Heart right ventricle (tissue), 16 donors: Measurements from ENCODE around the gene KCNJ16. TPM values are rescaled to one million over a fixed set of nuclear protein-coding genes. Genes with fewer than 3 reads are reported as not detected.
A peak's percentile ranks its signal among the peaks of the same experiment; 100 is the strongest.

ENCODE experiments used
- ATAC-seq, 8 donors: fragments of 200-7000 bp; cut with Tn5 transposase; one replicate each; pipeline ENCODE4 v1.9.1; 2020; ENCODE audit warnings: mild to moderate bottlenecking in 8 of 8, moderate library complexity in 8 of 8, moderate number of reproducible peaks in 1 of 8
- DNase-seq, 2 donors: peaks; one replicate each; pipeline ENCODE4 v3.0.0-alpha.2; 2020
- H3K27ac ChIP-seq, 10 donors: fragments of 200-600 bp; sonication (generic) in 2 of 10; one replicate each; pipeline versions ENCODE4 v1.5.0 to v1.8.0; 2020 to 2022; ENCODE audit warnings: mild to moderate bottlenecking in 3 of 10
- H3K27me3 ChIP-seq, 7 donors: fragments of 200-600 bp; one replicate each; pipeline ENCODE4 v1.8.0; 2021 to 2022; ENCODE audit warnings: mild to moderate bottlenecking in 2 of 7
- H3K36me3 ChIP-seq, 9 donors: fragments of 200-600 bp; sonication (generic) in 1 of 9; one replicate each; pipeline versions ENCODE4 v1.5.0 to v1.8.0; 2020 to 2022; ENCODE audit warnings: mild to moderate bottlenecking in 2 of 9
- H3K4me1 ChIP-seq, 9 donors: fragments of 200-600 bp; sonication (generic) in 1 of 9; one replicate each; pipeline versions ENCODE4 v1.5.0 to v1.8.0; 2020 to 2022; ENCODE audit warnings: mild to moderate bottlenecking in 4 of 9
- H3K4me3 ChIP-seq, 10 donors: fragments of 200-600 bp; sonication (generic) in 2 of 10; one replicate each; pipeline versions ENCODE4 v1.5.0 to v1.8.0; 2020 to 2022; ENCODE audit warnings: mild to moderate bottlenecking in 7 of 10, moderate library complexity in 2 of 10
- H3K9me3 ChIP-seq, 11 donors: fragments of 200-600 bp in 10 of 11; sonication (generic) in 2 of 11; one replicate each; pipeline versions ENCODE4 v1.5.0 to v1.8.0; 2013 to 2022; ENCODE audit warnings: mild to moderate bottlenecking in 2 of 11, control low read depth in 1 of 11, moderate library complexity in 1 of 11
- WGBS, 2 donors: extraction: QIAGEN DNeasy Blood & Tissue Kit; methylation state at CpG; one replicate each; pipeline ENCODE4 v1.1.7; 2013; ENCODE audit warnings: inconsistent platforms in 1 of 2; 5-methylcytosine and 5-hydroxymethylcytosine counted together
- intact Hi-C, 10 donors: fragments of 100-400 bp; cut with DNase I; formaldehyde crosslinking; loops; one replicate each; pipeline versions ENCODE4 v1.11.1 to v1.14.2; 2022
- polyA plus RNA-seq, 2 donors: library from polyadenylated mRNA; stranded (reverse); fragments of 200-250 nt; gene quantifications; one replicate each; pipeline ENCODE4 v1.2.3, GENCODE V29; 2013
- total RNA-seq, 10 donors: library from RNA; stranded (reverse); fragmentation: NEBNext Ultra II Directional in 3 of 10; extraction: Animal tissue kit (Norgen Biotek cat#: 25700) in 3 of 10; gene quantifications; one replicate each; pipeline versions ENCODE4 v1.2.1 to v1.2.4, GENCODE V29; 2021 to 2023
- TF ChIP-seq, protein P1 (sequence below), 9 donors: fragments of 200-600 bp; sonication (generic) in 2 of 9; IDR thresholded peaks; one replicate each; pipeline versions ENCODE4 v1.5.0 to v1.8.0; 2021 to 2022; ENCODE audit warnings: antibody characterized with exemption in 9 of 9, mild to moderate bottlenecking in 5 of 9, moderate library complexity in 1 of 9
- donor health status: Arrhythmogenic right ventricular cardiomyopathy.
- donor health status: ischemic (EF 13 %, LVEDD 7.1; RV severe dilation, severe dysfunction).
- donor health status: healthy with polysubstance abuse.
- donor health status: DM: no; HTN: yes; CAD: no.
- donor health status: DM: no; HTN: no; CAD: no.
- donor health status: ischemic (EF 25% LVEDD 6.9; RV normal size, moderate dysfunction).
- donor health status: ischemic (EF 25% LVEDD 5.7; RV mildly dilated, moderate dysfunction).
- donor health status: healthy.
- donor health status: DM: yes; HTN: yes; CAD: no.
- donor health status: Ischemic cardiomyopathy.
- donor health status: ischemic (EF 35%, LVEDD 5.7; RV mildly dilated, moderate dysfunction).
- donor health status: nonischemic (EF 11% LVEDD 7.7; RV severe dilation, severe dysfunction).
- donor health status: DM: yes; HTN: yes; CAD: no.
- donor health status: PGD.
- donor health status: ischemic (EF 29% LVEDD 5.4; RV normal size, mild dysfunction).
- donor health status: nonischemic (EF 23%, LVEDD 6.1; RV moderate dilation, normal function).

Gene KCNJ16
- total and polyA plus RNA-seq, 12 donors = 0.09 to 0.24 (median 0.14) TPM; not detected in 8

- 66 to 73% methylated on average over 2 of the region's 2 CpGs for WGBS, 2 donors
These were observed 85.0 kb downstream of the KCNJ16 start for GRCh38 chr17:70159980-70160379.

GRCh38 chr17:70161519-70161918, 86.5 kb downstream of the KCNJ16 start:
- H3K4me1 ChIP-seq = peaks cover 0 to 6% (median 0%) of the 10 kb centered on the region in 9 donors
- WGBS, 2 donors = 76 to 83% methylated on average over 1 of the region's 1 CpG
- no peaks in the 10 kb centered on the region for H3K9me3 ChIP-seq
- H3K4me3 ChIP-seq = no peak overlapping the region
- peaks cover 0 to 4% (median 0%) of the 10 kb centered on the region in 7 donors for H3K27me3 ChIP-seq
- DNase-seq = no peak
- H3K36me3 ChIP-seq = no peaks in the 10 kb centered on the region
- TF ChIP-seq, protein P1, sequence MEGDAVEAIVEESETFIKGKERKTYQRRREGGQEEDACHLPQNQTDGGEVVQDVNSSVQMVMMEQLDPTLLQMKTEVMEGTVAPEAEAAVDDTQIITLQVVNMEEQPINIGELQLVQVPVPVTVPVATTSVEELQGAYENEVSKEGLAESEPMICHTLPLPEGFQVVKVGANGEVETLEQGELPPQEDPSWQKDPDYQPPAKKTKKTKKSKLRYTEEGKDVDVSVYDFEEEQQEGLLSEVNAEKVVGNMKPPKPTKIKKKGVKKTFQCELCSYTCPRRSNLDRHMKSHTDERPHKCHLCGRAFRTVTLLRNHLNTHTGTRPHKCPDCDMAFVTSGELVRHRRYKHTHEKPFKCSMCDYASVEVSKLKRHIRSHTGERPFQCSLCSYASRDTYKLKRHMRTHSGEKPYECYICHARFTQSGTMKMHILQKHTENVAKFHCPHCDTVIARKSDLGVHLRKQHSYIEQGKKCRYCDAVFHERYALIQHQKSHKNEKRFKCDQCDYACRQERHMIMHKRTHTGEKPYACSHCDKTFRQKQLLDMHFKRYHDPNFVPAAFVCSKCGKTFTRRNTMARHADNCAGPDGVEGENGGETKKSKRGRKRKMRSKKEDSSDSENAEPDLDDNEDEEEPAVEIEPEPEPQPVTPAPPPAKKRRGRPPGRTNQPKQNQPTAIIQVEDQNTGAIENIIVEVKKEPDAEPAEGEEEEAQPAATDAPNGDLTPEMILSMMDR (IDR thresholded peaks at IDR 0.05) = no peak
- intact Hi-C loops = loop anchor here in 3 of 10 donors (10.0 kb wide), 2 partner anchors 393 to 463 kb away; no protein-coding TSS in a partner anchor
- no peak overlapping the region for H3K27ac ChIP-seq
- no peak for ATAC-seq

More at GRCh38 chr17:70159980-70160379, 85.0 kb downstream of the KCNJ16 start:
- no peak for ATAC-seq
- no peak for DNase-seq
- Histone ChIP-seq H3K36me3 (no peaks in the 10 kb centered on the region), H3K4me3 (peak overlapping the region in 1 of 10 donors; percentile 13), H3K9me3 (no peaks in the 10 kb centered on the region), H3K27ac (peak overlapping the region in 2 of 10 donors; percentile 9 to 55), H3K27me3 (peaks cover 0 to 4% (median 0%) of the 10 kb centered on the region in 7 donors), H3K4me1 (peaks cover 0 to 1% (median 0%) of the 10 kb centered on the region in 9 donors)
- TF ChIP-seq, protein P1 (IDR thresholded peaks at IDR 0.05) = no peak
- intact Hi-C loops = loop anchor here in 3 of 10 donors (10.0 kb wide), 2 partner anchors 395 to 465 kb away; no protein-coding TSS in a partner anchor

DNA sequence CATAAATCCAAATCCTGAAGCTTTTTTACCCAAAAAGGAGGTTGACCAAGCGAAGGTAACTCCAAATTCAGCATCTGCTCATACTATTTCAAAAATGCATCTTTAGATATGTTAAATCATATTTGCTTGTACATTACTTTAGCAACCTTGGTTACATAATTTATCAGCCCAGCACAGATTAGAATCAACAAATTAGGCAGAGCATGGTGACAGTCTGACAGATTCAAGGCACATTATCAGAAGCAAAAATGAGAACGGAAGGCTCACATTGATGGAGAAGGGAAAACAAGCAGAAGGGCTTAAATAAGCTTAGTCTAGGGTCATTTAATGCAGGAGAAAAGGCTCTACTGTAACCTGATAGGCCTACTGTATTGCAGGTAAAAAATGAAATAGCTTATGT, 90.4 kb downstream of the KCNJ16 start:
- Histone ChIP-seq H3K4me3 (no peak overlapping the region), H3K27ac (no peak overlapping the region), H3K4me1 (peaks cover 0 to 25% (median 10%) of the 10 kb centered on the region in 9 donors), H3K9me3 (no peaks in the 10 kb centered on the region), H3K36me3 (no peaks in the 10 kb centered on the region), H3K27me3 (peaks cover 0 to 4% (median 0%) of the 10 kb centered on the region in 7 donors)
- TF ChIP-seq, protein P1 (IDR thresholded peaks at IDR 0.05) = no peak
- intact Hi-C loops = loop anchor here in 8 of 10 donors (5.0 to 10.0 kb wide), 7 partner anchors 147 to 558 kb away; no protein-coding TSS in a partner anchor
- DNase-seq = no peak
- ATAC-seq = no peak
- 76 to 77% methylated on average over 2 of the region's 2 CpGs for WGBS, 2 donors

- Histone ChIP-seq H3K9me3 (no peaks in the 10 kb centered on the region), H3K27me3 (no peaks in the 10 kb centered on the region), H3K4me3 (no peak overlapping the region), H3K27ac (peak overlapping the region in 1 of 10 donors; percentile 97), H3K36me3 (no peaks in the 10 kb centered on the region), H3K4me1 (peaks cover 0 to 29% (median 10%) of the 10 kb centered on the region in 9 donors)
- TF ChIP-seq, protein P1 (IDR thresholded peaks at IDR 0.05) = no peak
- ATAC-seq = no peak
- DNase-seq = no peak
- intact Hi-C loops = loop anchor here in 8 of 10 donors (5.0 to 10.0 kb wide), 7 partner anchors 146 to 559 kb away; no protein-coding TSS in a partner anchor
- WGBS, 2 donors = 70 to 74% methylated on average over 4 of the region's 4 CpGs
These were observed 91.6 kb downstream of the KCNJ16 start for GRCh38 chr17:70166615-70167014.
